NCI-H1694 treated with DMSO at 0.1 percent for 48 hours (cell line): ENCODE data around the gene SSTR4.

ENCODE experiments used
- DNase-seq: peaks from one replicate; lab custom pipeline; 2025; lab: John Stamatoyannopoulos, UW

SSTR4 gene

GRCh38 chr20:23086931-23087411, 51.9 kb downstream of the SSTR4 start:
- no peak for DNase-seq

- no peak for DNase-seq
Measured at GRCh38 chr20:23087587-23088251, 52.6 kb downstream of the SSTR4 start.
